ENCODE results near the gene CCDC85A. TPM values are rescaled to one million over a fixed set of nuclear protein-coding genes. Genes with fewer than 3 reads are reported as not detected.

Gene CCDC85A
- total and polyA plus RNA-seq, 10 donors = 0.07 to 2.6 (median 0.77) TPM

DNA sequence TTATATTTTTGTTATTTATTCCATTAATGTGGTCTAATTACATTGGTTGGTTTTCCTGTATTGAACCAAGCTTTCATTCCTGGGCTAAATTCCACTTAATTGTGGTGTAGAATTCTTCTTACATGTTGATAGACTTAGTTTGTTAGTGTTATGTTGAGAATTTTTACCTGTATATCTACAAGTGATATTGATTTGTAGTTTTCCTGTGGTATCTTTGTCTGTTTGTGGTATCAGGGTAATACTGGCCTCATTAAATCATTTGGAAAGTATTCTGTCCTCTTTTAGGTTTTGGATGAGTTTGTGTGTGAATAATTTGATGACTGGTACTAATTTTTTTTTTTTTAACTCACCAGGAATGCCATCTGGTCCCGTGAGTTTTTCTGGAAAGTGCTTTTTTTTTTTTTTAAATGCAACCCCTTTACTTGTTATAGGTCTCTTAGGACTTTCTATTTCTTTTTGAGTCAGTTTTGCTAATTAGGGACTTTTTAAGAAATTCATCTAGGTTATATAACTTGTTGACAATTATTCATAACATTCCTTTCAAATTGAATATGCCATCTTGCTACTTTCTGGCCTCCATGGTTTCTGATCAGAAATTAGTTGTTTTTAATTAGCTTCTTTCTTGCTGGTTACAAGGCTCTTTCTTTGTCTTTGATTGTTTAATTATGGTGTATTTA lies 232.8 kb downstream of the CCDC85A start:
- no peak overlapping the region for H3K27ac ChIP-seq
- 50 to 72% (median 60%) methylated on average over 1 of the region's 1 CpG for WGBS, 5 donors
- H3K27me3 ChIP-seq (replicated peaks in 1 of 7) = no peaks in the 10 kb centered on the region
- H3K9me3 ChIP-seq = peaks cover 0 to 17% (median 8%) of the 10 kb centered on the region in 8 donors
- no peaks in the 10 kb centered on the region for H3K4me1 ChIP-seq
- H3K36me3 ChIP-seq = no peaks in the 10 kb centered on the region
- intact Hi-C loops (cut with DNase I; ENCODE audit: low total_unique reads) = no loop called here
- TF ChIP-seq POLR2AphosphoS5 (IDR thresholded peaks at IDR 0.05) = no peak
- TF ChIP-seq, protein P1, sequence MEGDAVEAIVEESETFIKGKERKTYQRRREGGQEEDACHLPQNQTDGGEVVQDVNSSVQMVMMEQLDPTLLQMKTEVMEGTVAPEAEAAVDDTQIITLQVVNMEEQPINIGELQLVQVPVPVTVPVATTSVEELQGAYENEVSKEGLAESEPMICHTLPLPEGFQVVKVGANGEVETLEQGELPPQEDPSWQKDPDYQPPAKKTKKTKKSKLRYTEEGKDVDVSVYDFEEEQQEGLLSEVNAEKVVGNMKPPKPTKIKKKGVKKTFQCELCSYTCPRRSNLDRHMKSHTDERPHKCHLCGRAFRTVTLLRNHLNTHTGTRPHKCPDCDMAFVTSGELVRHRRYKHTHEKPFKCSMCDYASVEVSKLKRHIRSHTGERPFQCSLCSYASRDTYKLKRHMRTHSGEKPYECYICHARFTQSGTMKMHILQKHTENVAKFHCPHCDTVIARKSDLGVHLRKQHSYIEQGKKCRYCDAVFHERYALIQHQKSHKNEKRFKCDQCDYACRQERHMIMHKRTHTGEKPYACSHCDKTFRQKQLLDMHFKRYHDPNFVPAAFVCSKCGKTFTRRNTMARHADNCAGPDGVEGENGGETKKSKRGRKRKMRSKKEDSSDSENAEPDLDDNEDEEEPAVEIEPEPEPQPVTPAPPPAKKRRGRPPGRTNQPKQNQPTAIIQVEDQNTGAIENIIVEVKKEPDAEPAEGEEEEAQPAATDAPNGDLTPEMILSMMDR (IDR thresholded peaks at IDR 0.05 in 8 of 11, conservative IDR thresholded peaks at IDR 0.05 in 3 of 11) = no peak
- no peak for TF ChIP-seq POLR2A (IDR thresholded peaks at IDR 0.05)
- no peak for DNase-seq
- no peak overlapping the region for H3K4me3 ChIP-seq

Small RNAs within 50 kb of the gene (small RNA-seq; reads per million reads assigned to genes)
- gene RNA5SP93 = 0 reads per million in 4 donors

Measured in spleen (tissue), 11 donors.